Measurements from ENCODE around the gene EYA4.

EYA4 gene

DNA sequence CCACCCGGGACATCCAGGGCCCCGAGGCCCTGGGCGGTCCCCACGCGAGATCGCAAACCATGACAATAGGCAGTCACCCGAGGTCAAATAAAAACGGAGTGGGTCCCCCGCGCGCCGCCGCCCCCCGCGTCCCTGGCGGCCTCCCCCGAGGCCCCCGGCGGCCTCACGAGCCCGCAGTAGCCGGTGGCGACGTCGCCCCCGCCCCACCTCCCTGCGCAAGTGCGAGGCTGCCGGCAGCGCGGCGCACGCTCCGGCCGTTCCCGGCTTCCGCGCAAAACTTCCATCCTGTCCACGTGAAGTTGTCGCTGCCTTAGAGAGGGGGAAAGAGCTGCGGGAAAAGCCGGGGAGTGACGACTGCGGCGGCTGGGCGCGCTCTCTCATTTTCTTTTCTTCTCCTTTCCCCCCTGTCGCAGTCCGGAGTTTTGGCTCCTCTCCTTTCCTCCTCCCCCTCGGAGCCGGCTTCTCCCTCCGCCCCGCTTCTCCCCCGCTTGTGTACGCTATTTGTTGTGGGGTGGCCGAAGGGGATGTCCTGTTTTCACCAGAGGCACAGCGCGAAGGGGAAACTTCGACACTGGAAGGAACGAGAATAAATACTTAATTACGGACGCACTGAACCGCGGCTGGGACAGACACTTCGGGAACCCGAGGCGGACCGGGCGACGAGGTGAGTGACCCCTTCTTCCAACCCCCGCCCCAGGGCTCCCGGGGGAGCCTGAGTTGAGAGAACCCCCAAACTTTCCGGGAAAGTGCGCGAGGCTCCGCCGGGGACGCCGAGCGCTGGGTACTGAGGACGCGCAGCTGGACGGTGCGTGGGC, at the start of gene EYA4:
TSS of gene EYA4 (plus strand) at position 272 of the 815 bp plus-strand sequence. CDS start 33,424 bp downstream, outside the sequence.
- DNase-seq: no peak

GRCh38 chr6:133193396-133193795, 47.8 kb upstream of the EYA4 start:
- DNase-seq: no peak

DNA sequence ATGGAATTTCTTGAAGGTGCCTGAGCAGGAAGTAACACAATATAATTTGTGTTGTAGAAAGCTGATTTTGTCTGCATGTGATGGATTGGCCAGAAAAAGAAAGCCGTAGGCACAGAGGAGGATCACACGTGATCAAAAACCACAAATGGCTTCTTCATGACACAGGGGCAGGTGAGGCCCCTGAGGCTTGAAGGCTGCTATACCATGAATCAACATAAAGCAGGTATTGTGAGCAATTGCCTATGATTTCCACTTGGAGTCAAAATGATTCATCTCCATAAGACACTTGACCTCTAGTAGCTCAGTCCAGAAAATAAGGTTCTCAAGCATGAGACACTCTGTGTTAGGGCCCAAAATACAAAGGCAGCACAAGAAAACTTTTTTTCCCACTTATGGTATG, 42.4 kb upstream of the EYA4 start:
- DNase-seq: no peak

GRCh38 chr6:133201231-133201630, 39.9 kb upstream of the EYA4 start:
- no peak for DNase-seq

- DNase-seq: no peak
Observed at GRCh38 chr6:133202610-133203343, 38.4 kb upstream of the EYA4 start.

GRCh38 chr6:133203344-133203697, 37.8 kb upstream of the EYA4 start:
- DNase-seq: no peak

GRCh38 chr6:133205304-133205703, 35.9 kb upstream of the EYA4 start:
- DNase-seq: no peak

- no peak for DNase-seq
Observed at GRCh38 chr6:133206942-133207341, 34.2 kb upstream of the EYA4 start.

- DNase-seq: no peak
Observed at GRCh38 chr6:133207754-133208153, 33.4 kb upstream of the EYA4 start.

- DNase-seq: no peak
Observed at GRCh38 chr6:133208183-133208755, 32.9 kb upstream of the EYA4 start.

DNA sequence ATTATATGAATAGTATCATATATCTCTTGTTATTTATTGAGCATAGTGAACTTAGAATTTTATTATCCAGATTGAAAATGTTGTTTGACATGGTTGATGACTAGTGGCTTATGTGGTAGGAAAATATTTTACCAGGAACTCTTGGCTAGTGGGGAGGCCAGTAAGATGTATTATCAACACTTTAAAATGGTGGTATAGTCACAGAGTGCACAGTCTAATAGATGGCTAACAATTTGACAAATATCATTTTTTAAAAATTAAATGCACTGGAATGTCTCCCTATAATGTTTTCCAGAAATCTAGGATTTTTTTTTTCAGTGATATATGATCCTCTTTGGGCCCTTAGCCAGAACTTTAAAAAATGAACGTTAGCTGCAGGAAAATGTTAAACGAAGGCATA, 26.9 kb upstream of the EYA4 start:
- DNase-seq: no peak

DNA sequence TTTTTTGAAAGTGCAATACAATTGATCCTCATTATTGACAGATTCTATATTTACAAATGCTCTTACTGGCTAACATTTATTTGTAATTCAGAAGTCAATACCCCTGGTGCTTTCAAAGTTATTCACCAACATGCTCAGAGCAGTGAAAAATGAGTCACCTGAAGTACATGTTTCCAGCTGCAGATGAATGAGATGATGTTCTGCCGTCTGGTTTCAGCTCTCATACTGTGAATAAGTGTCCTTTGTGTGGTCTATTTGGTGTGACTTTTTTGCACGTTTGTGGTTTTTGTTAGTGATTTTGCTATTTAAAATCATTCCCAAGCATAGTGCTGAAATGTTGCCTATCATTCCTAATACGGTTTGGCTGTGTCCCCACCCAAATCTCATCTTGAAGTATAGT, 22.3 kb upstream of the EYA4 start:
- DNase-seq: no peak

GRCh38 chr6:133223452-133224029, 17.6 kb upstream of the EYA4 start:
- no peak for DNase-seq

- DNase-seq: no peak
Observed at GRCh38 chr6:133225560-133225959, 15.6 kb upstream of the EYA4 start.

GRCh38 chr6:133227344-133227743, 13.8 kb upstream of the EYA4 start:
- DNase-seq: no peak

DNA sequence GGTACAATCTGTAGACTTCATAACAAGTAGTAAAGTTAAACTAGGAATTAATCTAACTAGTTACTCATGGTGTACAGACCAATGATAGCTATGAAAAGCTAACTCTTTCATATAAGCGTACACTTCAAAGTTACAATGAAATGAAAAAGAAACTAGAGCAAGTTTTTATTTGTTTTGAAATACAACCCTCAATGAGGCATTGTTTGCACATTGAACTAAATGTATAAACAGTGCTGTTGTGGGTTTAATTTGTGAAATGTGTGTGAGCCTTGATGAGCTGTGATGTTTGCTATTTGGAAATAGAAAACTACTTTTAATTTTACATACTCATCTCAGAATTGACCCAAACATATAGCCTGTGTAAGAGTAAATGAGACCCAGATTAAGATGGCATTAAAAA, 11.1 kb upstream of the EYA4 start:
- DNase-seq: no peak

DNA sequence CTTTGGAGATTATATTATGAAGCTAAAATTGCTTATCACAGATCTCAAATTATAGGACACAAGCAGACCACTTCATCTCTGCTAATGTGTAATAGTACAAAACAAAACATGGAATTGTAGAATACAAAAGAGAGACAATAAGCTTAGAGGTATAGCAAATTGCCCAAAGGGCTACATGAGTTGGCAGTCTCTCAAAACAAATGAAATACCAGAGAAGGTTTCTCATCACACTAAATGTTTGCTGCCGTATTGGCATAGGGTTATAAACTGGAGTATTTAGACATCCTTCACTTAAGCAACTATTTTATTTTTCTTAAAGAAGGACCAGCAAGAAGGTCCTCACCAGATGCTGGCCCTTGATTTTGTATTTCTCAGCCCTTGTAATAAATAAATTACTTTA, 5.9 kb upstream of the EYA4 start:
- no peak for DNase-seq

DNA sequence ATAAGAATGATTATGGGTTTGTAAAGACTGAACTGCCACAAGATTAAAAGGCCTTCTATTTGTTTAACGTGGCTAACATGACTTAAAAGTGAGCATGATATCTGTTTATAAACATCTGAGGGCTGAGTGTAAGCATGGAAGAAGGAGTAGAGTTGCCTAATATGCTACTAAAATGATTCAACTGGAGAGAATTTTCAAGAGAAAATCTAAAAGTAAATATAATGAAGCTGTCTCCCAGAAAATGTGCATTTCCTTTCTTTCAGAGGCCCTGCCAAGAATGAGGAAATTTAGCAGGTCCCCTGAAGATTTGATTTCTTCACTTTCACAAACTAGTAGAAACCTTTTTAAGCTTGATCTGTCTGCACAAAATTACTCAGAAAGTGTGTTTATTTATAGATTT, 4.2 kb upstream of the EYA4 start:
- DNase-seq: no peak

DNA sequence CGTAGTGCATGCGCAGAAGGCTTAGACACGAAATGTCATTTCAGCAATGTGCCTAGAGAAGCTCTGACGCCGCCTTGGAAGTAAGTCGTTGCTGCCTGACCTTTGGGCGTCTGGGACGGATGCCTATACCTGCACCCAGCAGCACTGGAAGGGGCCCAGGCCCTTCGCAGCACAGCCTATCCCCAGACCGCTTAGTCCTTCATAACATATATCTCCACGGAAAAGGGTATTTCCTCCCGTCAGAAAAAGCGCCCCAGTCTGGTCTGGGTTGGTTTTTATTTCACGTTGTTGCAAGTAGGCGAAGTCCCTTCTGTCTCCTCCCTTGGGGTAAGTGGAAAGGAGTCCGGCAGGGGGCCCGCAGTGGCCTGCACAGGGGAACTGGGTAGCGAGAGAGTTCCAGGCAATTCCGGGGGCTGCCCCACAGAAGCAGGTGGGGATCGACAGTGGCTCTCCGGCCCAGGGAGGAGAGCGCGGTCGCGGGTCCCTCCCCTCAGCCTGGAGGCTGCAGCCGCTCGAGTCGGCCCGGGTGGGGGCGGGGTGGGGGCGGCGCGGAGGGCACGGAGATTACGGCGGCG, 559 bp upstream of the EYA4 start:
- DNase-seq: no peak

- no peak for DNase-seq
Observed at GRCh38 chr6:133241901-133242636, 912 bp downstream of the EYA4 start.

- DNase-seq: no peak
Observed at GRCh38 chr6:133242637-133243585, 1.8 kb downstream of the EYA4 start.
